Epidermal melanocyte (primary cell): ENCODE measurements around the gene STK31.
"Not testable (repeated sequence)": the region's sequence is repeated elsewhere in the genome, so short reads cannot be mapped to it uniquely, and the experiment has no call there.

ENCODE experiments used
- DNase-seq: peaks from one replicate; pipeline ENCODE4 v3.0.0; 2011; ENCODE audit warnings: low spot score; ENCODE audit not compliant: insufficient read length

The STK31 gene

DNA sequence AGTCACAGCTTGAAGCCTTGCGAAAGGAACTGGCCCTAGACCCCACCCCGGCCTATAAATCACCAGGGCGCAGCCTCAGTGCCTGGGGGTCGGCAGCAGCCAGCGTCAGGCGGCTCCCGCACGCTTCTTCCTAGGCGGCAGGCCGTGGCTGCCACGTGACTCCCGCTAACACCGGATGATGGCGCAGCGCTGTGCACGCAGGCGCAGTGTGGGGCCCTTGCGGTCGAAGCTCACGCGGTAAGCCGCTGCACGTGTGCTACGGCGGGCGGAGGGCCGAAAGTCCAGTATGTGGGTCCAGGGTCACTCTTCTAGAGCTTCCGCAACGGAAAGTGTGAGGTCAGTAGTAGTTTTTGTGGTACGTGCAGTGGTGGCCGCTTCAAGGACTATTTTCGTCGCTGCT lies at the start of gene STK31:
Gene STK31, plus strand, starts transcription at position 220 of the 400 bp plus-strand sequence. Its CDS starts 67 bp downstream, at position 287.
- DNase-seq, result no peak

DNA sequence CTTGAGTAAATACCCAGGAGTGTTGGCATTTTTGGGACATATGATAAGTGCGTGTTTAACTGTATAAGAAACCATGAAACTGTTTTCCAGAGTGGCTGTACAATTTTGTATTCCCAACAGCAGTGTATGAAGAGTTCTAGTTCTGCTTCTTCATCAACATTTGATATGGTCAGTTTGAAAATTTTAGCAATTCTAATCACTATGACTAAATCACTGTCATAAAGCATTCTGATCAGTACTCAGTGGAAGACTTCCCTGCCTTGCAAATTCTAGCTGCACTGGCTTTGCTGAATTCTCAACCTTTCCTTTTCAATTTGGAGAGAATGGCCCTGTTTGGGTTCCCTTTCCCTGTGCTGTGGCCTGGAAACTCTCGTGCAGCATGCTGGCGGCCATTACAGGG lies 48.6 kb upstream of the STK31 start:
- no peak for DNase-seq

DNA sequence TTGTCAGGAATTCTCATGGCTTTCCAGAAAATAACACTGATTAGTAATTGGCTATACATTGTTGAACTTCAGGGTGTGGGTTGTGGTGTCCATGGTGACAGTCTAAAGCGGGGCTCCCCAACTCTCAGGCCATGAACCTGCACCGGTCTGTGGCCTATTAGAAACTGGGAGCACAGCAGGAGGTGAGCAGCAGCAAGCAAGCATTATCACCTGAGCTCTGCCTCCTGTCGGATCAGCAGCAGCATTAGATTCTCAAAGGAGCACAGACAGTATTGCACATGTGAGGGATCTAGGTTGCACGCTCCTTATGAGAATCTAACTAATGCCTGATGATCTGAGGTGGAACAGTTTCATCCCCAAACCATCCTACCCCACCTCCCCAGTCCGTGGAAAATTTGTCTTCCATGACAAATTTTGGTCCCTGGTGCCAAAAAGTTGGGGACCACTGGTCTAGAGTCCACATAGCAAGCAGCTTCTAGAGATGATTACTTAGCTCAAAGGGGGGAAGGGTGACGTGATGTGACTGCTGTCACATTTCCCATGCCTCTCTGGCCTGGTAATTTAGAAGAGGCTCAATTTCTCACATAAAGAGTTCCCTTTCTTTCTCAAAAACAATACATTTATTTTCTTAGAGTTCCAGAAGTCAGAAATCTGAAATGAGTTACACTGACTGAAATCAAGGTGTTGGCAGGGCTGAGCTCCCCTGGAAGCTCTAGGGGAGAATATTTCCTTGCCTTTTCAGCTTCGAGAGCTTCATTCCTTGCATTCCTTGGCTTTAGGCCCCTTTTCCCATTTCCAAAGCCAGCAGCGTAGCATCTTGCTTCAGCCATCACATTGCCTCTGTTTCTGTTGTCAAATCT lies 47.7 kb upstream of the STK31 start:
- DNase-seq, result no peak

DNA sequence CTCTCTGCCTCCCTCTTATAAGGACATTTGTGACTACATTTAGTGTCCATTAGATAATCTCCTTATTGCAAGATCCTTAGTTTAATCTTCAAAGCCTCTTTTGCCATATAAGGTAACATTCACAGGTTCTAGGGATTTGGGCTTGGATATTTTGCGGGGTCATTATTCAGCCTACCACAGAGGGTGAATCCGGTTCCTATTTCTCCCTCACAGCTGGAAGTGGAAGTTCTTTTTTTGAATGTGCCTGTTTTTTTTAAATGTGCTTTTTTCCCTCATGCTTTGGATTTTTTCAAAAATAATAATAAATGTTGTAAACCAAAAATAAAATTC lies 47.1 kb upstream of the STK31 start:
- DNase-seq, result no peak

GRCh38 chr7:23664122-23664521 lies 45.9 kb upstream of the STK31 start:
- no peak for DNase-seq

- no peak for DNase-seq
Observed at GRCh38 chr7:23672033-23672432, 38.0 kb upstream of the STK31 start.

DNA sequence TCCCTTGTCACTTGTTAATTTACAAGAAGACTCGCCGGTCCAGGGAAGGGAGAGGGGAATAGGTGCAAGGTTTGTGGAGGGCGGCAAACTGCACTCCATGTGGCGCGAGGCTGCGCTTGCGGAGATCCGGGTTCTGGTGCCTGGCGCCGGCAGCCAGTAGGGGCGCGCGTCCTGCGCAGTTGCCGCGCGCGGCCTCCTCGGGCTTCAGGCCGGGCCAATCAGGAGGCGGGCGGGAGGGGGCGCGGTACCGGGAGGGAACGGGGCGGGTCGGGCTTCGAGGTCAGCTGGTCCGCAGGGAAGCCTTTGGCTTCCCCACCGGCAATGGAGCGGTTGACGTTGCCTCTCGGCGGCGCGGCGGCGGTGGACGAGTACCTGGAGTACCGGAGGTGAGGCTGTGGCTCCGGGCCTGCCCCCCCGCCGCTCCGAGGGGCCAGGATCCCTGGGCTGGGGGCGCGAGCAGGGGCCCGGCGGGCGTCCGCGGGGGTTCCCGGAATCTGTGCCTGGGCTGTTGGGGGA lies 30.1 kb upstream of the STK31 start, which contains the start of gene FAM221A:
Gene FAM221A, plus strand, starts transcription at position 302 of the 516 bp plus-strand sequence. Its CDS starts 20 bp downstream, at position 322.
- DNase-seq, result peak; percentile 26

GRCh38 chr7:23680414-23681405 lies 29.3 kb upstream of the STK31 start:
- no peak for DNase-seq

GRCh38 chr7:23684041-23684440 lies 26.0 kb upstream of the STK31 start:
- DNase-seq, result not testable (repeated sequence)

DNA sequence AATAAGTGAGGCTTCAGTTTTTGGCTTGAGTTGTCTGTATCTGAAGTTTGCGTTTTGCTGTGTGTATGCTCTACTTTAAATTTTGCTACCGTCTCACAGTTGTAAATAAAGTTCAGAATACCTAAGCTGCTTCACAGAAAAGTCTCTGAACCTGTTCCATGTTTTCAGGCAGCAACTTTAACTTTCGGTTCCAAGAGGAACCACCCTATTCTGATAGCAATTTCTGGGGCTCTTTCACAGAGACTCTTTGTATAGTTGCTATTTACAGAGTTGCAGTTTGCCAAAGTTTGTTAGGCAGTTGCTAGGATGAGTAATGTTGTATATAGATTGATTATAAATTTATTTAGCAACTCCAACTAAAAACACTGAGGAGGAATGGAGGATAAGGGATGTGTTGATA lies 24.3 kb upstream of the STK31 start:
- DNase-seq, result no peak

DNA sequence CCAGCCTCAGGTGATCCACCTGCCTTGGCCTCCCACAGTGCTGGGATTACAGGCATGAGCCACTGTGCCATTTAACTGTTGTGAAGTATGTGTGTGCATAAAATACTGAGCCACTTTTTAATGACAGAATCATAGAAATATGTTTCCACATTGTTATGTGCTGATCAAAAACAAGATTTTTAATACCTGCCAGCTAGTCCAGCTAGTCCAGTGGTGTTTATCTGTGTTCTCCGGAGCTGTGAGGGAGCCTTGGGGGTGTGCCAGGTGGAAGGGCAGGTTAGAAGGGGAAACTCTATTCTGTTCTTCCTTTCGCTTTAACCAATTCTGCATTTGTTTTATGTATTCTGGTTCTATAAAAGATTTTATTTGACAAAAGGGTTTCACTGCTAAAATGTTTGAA lies 23.0 kb upstream of the STK31 start:
- no peak for DNase-seq

GRCh38 chr7:23689165-23689564 lies 20.9 kb upstream of the STK31 start:
- DNase-seq, result no peak

DNA sequence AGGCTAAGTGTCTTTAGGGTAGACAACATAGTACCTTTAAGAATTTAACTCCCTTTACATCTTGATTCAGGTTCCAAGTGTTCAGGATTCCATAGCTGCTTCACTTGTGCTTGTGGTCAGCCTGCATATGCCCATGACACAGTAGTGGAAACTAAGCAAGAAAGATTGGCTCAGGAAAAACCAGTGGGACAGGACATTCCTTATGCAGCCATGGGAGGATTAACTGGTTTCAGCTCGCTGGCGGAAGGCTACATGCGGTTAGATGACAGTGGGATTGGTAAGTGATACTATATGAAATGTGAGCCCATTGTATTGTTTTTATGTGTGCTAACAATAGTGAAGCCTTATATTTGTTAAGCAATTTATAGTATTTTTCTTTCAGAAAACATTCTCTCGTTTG lies 18.7 kb upstream of the STK31 start:
- DNase-seq, result no peak

GRCh38 chr7:23693224-23693623 lies 16.8 kb upstream of the STK31 start:
- no peak for DNase-seq

DNA sequence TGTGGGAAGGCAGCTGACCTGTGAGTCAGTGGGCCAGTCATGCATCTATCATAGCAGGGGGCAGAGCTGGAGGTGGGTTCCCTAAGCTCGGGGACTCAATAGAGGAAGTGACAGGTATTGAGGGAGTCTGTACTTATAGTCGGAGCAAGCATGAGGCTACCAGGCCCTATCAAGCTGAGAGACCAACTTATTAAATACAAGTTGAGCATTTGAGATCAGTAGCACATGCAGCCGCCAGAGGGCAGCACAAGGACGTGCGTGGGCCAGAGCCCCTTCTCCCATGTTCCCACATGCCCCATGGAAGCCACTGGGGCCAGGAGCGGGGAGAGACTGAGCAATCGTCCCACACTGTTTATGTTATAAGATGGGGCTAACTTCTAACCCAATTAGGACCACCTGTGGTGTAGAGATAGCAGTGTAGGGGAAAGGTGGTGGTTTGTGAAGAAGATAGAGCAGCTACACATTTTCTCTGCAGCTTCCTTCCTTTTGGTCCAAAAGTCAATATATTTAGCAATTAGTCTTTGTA lies 13.0 kb upstream of the STK31 start:
- no peak for DNase-seq

GRCh38 chr7:23698822-23699221 lies 11.2 kb upstream of the STK31 start:
- no peak for DNase-seq

DNA sequence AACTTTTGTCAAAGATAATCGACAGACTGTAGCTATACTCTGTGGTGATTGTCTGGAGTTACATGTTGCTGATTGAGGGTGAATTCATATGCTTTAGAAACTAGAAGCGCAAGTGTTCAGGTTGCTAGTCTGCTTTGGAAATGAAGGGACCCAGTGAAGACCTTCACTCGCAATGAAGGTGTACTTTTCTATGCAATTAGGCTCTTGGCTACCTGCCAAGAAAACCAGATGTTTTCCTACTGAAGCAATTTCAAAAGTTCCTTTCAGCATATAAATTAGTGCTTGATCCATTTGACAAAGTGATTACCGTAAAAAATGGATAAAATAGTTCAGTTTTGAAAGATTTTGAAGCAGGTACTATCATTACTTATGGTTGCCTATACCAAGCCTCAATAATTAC lies 10.0 kb upstream of the STK31 start:
- DNase-seq, result no peak

DNA sequence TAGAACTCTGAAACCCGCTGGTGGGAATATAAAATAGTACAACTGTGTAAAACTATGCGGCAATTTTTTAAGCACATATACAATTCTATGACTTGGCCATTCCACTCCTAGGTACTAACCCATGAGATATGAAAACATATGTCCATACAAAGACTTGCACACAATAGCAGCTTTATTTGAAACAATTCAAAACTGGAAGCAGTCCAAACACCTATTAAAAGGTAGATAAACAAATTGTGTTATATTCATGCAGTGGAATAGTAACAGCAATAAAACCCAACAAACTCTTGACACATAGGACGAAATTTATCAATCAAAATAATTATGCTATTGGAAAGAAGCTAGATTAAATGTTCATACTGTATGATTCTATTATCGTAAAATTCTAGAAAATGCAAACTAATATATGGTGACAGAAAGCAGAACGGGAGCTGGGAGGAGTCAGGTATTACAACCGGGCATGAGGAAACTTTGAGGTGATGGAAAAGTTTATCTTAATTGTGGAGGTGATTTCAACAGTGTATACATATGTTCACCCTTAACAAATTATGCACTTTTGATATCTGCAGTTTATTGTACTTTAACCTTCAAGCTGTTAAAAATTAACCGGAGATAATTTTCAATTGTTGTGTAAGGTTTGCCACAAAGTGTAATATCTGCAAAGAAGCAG lies 803 bp upstream of the STK31 start:
- no peak for DNase-seq

- peak; percentile 72 for DNase-seq
Observed at GRCh38 chr7:23712368-23713284, 2.6 kb downstream of the STK31 start.
